K562 (cell line): ENCODE data around the gene SYNPR. TPM values are rescaled to one million over a fixed set of nuclear protein-coding genes. Genes with fewer than 3 reads are reported as not detected.
A peak's percentile ranks its signal among the peaks of the same experiment; 100 is the strongest.

Experiments
- ATF7 ChIP-seq: fragments of 450-650 bp; IDR thresholded peaks from 2 replicates; pipeline ENCODE4 v1.7.1; 2014; ENCODE audit warnings: mild to moderate bottlenecking, moderate library complexity
- BRCA1 ChIP-seq, 2 experiments: fragments of 450-650 bp in 1 of 2; sonication (generic) in 1 of 2; formaldehyde crosslinking in 1 of 2; IDR thresholded peaks; 2 replicates each; pipeline versions ENCODE4 v1.5.0 to v1.6.1; 2017 to 2020; ENCODE audit warnings: mild to moderate bottlenecking in 1 of 2, missing genetic modification reagents in 1 of 2
- ELF1 ChIP-seq: fragments of 200-800 bp; sonication (Bioruptor generic); IDR thresholded peaks from 2 replicates; pipeline ENCODE4 v1.6.1; 2016; ENCODE audit warnings: missing genetic modification characterization, missing compliant biosample characterization
- HCFC1 ChIP-seq: IDR thresholded peaks from 2 replicates; pipeline ENCODE4 v1.6.1; 2012; ENCODE audit warnings: low read depth, low read length, improper control_type of control experiment
- KDM5B ChIP-seq: fragments of 200-600 bp; sonication (generic); IDR thresholded peaks from 2 replicates; pipeline ENCODE4 v1.6.1; 2012; ENCODE audit warnings: low read depth, mild to moderate bottlenecking, moderate library complexity, low read length, control low read depth, inconsistent platforms; ENCODE audit not compliant: insufficient replicate concordance
- NCOA4 ChIP-seq: fragments of 450-650 bp; IDR thresholded peaks from 2 replicates; pipeline ENCODE4 v1.6.1; 2018; ENCODE audit warnings: mild to moderate bottlenecking; ENCODE audit not compliant: partially characterized antibody
- NR2C1 ChIP-seq, 2 experiments: fragments of 450-650 bp; IDR thresholded peaks; 2 replicates each; pipeline ENCODE4 v1.6.1; 2017; ENCODE audit warnings: mild to moderate bottlenecking in 2 of 2, antibody characterized with exemption in 1 of 2, inconsistent platforms in 1 of 2, missing compliant biosample characterization in 1 of 2, missing genetic modification characterization in 1 of 2
- PKNOX1 ChIP-seq: fragments of 450-650 bp; IDR thresholded peaks from 2 replicates; pipeline ENCODE4 v1.6.1; 2016
- PTTG1 ChIP-seq: fragments of 450-650 bp; IDR thresholded peaks from 2 replicates; pipeline ENCODE4 v1.6.1; 2016; ENCODE audit warnings: low read depth, mild to moderate bottlenecking, missing genetic modification characterization, missing compliant biosample characterization
- SLC30A9 ChIP-seq: fragments of 250-450 bp; sonication (Bioruptor Pico); IDR thresholded peaks from 2 replicates; pipeline ENCODE4 v1.8.0; 2022; ENCODE audit warnings: mild to moderate bottlenecking, moderate library complexity
- XRCC5 ChIP-seq: fragments of 200-400 bp; formaldehyde crosslinking; IDR thresholded peaks from 2 replicates; pipeline ENCODE4 v1.6.1; 2017; ENCODE audit warnings: low read depth, mild to moderate bottlenecking, low read length
- ZBTB43 ChIP-seq: sonication (generic); formaldehyde crosslinking; IDR thresholded peaks from 2 replicates; pipeline ENCODE4 v1.8.0; 2023; ENCODE audit warnings: mild to moderate bottlenecking, missing genetic modification reagents
- ZNF696 ChIP-seq: fragments of 250-450 bp; sonication (Bioruptor Pico); conservative IDR thresholded peaks from 2 replicates; pipeline ENCODE4 v1.4.0; 2020; ENCODE audit warnings: mild to moderate bottlenecking, moderate library complexity
- ZNF699 ChIP-seq: fragments of 250-450 bp; sonication (Bioruptor Pico); IDR thresholded peaks from 2 replicates; pipeline ENCODE4 v1.8.0; 2021; ENCODE audit warnings: mild to moderate bottlenecking, moderate library complexity; ENCODE audit not compliant: insufficient replicate concordance
- ZNF79 ChIP-seq: fragments of 250-450 bp; sonication (Bioruptor Pico); IDR thresholded peaks from 2 replicates; pipeline ENCODE4 v1.4.0; 2020; ENCODE audit warnings: low read depth, mild to moderate bottlenecking, moderate library complexity
- ZZZ3 ChIP-seq: fragments of 450-650 bp; IDR thresholded peaks from 2 replicates; pipeline ENCODE4 v1.6.1; 2016; ENCODE audit warnings: antibody characterized with exemption, mild to moderate bottlenecking, moderate library complexity
- polyA plus RNA-seq, 8 experiments: library from polyadenylated mRNA; depleted of rRNA in 4 of 8; stranded (reverse) in 5 of 8; unstranded in 3 of 8; fragments of >200 nt; fragmentation: Nextera tagmentation in 2 of 8; fragmentation: Illumina TruSeq in 1 of 8; extraction: Ambion mirVana in 2 of 8; extraction: Trizol in 1 of 8; gene quantifications; 2 replicates each; pipeline versions ENCODE4 v1.2.1 to v1.2.3, GENCODE V29; 2011 to 2014; ENCODE audit warnings: inconsistent platforms in 1 of 8, missing spikeins in 1 of 8
- total RNA-seq, 7 experiments: library from RNA; depleted of rRNA in 6 of 7; stranded (reverse); fragments of >200 nt in 6 of 7; fragmentation: Illumina TruSeq in 2 of 7; extraction: Trizol in 2 of 7; gene quantifications; 2 replicates each; pipeline versions ENCODE4 v1.2.1 to v1.2.3, GENCODE V29; 2011 to 2021; ENCODE audit warnings: low replicate concordance in 1 of 7
- TF ChIP-seq, protein P1 (sequence below): fragments of 250-450 bp; sonication (Bioruptor Pico); IDR thresholded peaks from 2 replicates; pipeline ENCODE4 v1.8.0; 2021; ENCODE audit warnings: borderline replicate concordance, mild to moderate bottlenecking, moderate library complexity; ENCODE audit not compliant: poor library complexity, severe bottlenecking

Gene SYNPR
- total and polyA plus RNA-seq, 9 of the 15 experiments (the other 6 are each of a cell fraction or from before 2014, with no cell fraction given), result not detected

GRCh38 chr3:63582943-63583500, 304.9 kb downstream of the SYNPR start (continued):
- TF ChIP-seq BRCA1 (IDR thresholded peaks at IDR 0.05) (no peak), BRCA1 (CRISPR knock-in tag; IDR thresholded peaks at IDR 0.05) (no peak), PTTG1 (no peak), ATF7 (no peak), KDM5B (no peak), ZNF699 (no peak), XRCC5 (no peak), SLC30A9 (no peak), ZBTB43 (no peak), NCOA4 (no peak), ZZZ3 (no peak), ELF1 (tag) (no peak), ZNF696 (CRISPR knock-in tag) (no peak), NR2C1 (IDR thresholded peaks at IDR 0.05) (no peak), NR2C1 (tag; IDR thresholded peaks at IDR 0.05) (no peak), HCFC1 (no peak), ZNF79 (CRISPR knock-in tag) (peak; percentile 81), PKNOX1 (no peak)
- TF ChIP-seq, protein P1, sequence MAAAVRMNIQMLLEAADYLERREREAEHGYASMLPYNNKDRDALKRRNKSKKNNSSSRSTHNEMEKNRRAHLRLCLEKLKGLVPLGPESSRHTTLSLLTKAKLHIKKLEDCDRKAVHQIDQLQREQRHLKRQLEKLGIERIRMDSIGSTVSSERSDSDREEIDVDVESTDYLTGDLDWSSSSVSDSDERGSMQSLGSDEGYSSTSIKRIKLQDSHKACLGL (CRISPR knock-in tag), result no peak
